Measurements from ENCODE around the gene ZNF536.

The ZNF536 gene

DNA sequence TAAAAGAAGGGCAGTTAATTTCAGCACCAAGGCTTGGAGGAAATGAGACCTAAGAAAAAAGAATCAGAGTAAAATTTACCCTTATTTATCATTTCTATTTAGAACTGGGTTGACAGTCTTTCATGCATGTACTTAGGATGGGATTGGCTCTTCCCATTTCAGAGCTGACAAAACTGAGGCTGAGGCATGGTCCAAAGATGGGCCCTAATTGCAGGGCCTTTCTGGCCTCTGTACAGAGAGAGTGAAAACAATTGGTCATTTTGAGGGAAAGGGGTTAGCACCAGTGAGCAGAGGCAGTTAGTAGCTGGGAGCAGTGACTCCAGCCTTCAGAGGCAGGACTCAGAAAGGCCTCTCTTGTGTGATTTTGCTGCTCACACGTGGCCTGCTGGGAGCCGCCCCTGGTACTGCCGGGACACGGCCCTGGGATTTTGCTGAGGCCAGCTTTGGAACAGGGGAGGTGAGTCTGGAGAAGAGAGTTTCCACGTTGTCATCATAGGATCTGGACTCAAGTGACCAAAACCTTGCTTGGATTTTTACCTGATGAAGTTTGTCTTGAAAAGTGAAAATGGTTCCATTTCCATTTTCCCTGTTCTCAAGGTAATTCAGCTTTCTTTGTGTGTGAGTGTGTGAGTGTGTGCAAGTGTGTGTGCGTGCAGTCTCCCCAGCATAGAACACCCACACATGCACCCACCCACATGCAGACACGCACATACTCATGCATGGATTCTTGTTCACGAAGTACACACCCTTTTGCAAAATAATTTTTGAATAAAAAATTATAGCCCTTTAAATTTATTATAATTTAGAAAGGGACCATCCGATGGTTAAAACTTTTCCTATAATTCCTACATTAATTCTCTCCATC is at the start of gene ZNF536:
TSS of gene ZNF536 (plus strand) at position 425 of the 865 bp plus-strand sequence. CDS start 71,179 bp downstream, outside the sequence.
- DNase-seq: no peak

- no peak for DNase-seq
Observed at GRCh38 chr19:30322641-30323320, 49.4 kb upstream of the ZNF536 start.

DNA sequence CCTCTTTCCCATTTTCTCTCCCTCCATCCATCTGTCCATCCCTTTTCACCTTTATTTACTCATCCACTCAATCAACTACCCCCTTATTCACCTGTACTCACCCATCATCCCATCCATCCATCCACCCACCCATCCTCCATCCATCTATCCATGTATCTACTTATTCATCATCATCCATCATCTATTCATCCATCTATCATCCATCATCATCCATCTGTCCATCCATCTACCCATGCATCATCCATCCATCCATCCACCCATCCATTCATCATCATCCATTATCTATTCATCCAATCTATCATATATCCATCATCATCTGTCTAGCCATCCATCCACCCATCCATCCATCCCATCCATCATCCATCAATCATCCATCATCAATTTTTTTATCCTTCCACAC is 48.3 kb upstream of the ZNF536 start:
- no peak for DNase-seq

DNA sequence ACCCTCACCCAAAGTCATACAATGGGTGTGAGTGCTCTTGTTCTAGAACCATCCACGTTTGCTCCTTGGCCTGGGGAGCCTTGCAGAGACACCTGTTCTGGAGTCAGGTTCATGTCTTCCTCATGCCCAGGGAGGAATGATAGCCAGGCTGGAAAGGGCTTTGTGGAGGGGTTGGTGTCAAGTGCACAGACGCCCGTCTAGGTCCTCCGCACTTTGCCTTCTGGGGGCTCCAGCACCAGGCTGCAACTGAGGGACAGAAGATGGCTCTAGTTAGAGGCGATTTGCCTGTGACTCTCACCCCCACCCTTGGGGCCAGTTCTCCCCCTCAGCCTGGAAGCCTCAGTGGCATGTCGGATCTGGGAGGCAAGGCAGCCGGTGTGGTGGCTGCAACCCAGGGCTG is 47.2 kb upstream of the ZNF536 start:
- no peak for DNase-seq

- DNase-seq: no peak
Observed at GRCh38 chr19:30325676-30326392, 46.4 kb upstream of the ZNF536 start.

- no peak for DNase-seq
Observed at GRCh38 chr19:30326393-30326710, 45.8 kb upstream of the ZNF536 start.

DNA sequence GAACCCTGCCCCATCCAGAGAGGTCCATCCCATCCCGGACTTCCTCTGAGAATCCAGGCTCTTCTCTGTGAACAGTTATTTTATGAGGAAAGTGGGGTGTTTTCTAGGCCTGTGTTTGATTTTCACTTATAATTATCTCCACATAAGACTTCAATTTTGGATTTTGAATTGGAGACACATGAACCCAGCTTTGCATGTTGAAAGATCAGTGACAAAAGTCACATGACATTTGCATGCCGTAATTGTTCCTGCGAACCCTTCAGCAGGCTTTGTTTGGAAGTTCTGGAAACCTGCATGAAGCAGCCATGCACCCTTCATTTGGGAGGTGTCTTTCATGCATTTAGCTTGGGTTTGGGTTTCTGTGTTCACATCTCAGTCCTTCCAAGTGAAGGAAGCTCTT is 44.9 kb upstream of the ZNF536 start:
- DNase-seq: no peak

- DNase-seq: no peak
Observed at GRCh38 chr19:30328096-30328495, 44.1 kb upstream of the ZNF536 start.

DNA sequence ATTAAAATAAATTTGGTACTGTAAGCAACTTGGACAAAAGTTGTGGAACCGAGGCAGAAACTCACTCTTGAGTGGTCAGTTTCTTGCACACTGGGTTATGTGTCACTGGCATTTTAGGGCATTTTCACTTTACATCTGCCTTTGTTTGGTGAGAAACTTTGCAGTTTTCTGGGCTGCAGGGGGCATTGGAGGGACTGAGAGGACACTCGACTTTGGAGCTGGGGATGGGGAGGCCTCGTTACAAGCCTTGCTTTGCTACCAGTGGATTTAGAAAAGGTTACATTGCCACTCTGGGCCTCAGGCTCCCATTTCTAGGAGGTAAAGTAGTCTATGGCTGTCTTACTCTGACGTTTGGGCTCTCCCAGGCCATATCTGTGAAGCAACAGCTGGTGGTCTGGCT is 41.9 kb upstream of the ZNF536 start:
- no peak for DNase-seq

DNA sequence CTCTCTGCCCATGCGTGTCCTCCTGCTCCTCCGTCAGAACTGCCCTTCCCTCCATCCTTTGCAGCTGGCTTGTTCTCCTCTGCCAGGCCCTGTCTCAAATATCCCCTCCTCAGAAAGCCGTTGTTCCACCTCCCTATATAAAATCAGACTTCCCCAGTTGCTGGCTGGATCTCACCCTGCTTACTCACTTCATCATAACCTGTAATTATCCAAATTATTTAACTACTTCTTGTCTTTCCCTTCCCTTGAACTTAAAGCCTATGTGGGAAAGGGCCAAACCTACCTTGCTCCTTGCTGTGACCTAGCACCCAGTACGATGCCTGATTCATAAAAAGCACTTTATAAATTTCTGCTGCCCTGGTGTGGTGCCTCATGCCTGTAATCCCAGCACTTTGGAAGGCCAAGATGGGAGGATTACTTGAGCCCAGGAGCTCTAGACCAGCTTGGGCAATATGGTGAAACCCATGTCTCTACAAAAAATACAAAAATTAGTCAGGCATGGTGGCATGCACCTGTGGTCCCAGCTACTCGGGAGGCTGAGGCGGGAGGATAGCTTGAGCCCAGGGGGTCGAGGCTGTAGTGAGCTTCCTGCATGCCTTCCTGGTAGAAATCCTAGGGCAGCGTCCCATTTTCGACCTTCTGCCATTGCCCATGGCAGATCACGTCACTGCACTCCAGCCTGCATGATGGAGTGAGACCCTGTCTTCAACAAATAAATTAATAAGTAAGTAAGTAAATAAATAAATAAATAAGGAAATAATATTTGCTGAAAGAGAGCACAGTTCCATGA is 39.5 kb upstream of the ZNF536 start:
- no peak for DNase-seq

DNA sequence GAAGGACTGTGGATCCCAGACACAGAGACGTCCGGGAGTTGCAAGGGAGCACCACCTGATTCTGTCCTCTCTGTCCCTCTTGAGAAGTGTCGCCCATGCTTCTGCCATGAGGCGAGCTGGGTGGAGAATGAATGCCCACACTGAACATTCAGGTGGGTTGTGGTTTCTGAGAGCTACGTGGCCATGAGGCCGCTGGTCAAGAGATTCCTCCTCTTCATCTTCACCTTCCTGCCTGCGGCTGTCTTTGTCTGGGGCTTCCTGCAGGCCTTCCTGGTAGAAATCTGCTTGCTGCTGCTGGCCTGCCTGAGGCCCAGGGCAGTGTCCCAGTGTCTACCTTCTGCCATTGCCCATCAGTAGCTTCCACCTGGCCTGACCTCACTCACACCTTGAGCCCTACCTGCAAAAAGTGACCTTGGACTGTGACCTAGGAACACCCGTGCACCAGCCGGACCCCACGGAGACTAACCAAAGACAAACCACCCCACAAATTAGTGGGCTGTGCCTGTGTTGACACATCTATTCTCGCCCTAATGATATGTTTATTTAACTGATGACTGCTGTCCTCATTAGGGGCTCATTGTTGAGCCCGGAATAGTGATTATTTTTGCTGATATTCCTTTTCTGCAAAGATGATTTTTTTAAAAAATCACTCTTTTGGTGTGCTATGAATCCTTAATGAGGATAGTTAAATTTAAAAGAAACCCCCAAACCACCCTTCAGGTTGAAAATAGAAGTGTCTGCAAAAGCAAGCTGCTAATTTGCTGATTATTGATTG is 38.7 kb upstream of the ZNF536 start:
- no peak for DNase-seq

DNA sequence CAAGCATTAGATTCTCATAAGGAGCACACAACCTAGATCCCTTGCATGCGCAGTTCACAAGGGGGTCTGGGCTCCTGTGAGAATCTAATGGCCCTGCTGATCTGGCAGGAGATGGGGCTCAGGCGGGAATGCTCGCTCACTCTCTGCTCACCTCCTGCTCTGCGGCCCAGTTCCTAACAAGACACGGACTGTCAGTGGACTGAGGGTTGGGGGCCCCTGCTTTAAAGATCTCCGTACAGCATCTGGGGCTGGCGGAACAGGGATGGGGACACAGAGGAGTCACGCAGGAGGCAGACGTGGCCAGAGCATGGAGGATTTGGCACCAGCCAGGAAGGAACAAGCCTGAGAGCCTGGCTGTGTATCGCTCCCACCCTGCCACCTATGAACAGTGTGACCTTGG is 37.3 kb upstream of the ZNF536 start:
- DNase-seq: no peak

DNA sequence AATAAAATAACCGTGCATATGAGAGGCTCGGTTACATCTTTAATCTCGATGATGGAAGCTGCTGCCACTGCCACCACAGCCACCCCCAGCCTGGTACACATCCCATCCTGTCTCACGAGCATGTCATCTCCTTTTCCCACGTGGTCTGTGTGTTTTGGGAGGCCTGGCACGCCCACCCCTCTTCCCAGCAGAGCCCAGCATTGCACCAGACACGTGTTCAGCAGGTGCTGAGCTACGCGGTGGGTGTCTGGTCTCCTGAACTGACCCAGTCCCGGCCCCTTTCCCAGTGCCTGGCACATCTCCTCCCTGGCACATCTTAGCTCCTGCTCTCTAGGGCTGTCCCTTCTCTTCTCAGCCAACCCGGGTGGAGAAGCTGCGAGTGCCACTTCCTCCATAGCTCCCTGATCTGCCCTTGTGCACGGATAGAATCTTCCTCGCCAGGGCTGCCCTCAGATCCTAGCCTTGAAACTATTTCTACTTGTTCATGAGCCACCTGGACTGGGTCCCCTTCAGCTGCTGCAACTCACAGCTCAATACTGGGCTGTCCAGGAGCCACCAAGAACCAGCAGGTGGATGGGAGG is 36.8 kb upstream of the ZNF536 start:
- DNase-seq: no peak

DNA sequence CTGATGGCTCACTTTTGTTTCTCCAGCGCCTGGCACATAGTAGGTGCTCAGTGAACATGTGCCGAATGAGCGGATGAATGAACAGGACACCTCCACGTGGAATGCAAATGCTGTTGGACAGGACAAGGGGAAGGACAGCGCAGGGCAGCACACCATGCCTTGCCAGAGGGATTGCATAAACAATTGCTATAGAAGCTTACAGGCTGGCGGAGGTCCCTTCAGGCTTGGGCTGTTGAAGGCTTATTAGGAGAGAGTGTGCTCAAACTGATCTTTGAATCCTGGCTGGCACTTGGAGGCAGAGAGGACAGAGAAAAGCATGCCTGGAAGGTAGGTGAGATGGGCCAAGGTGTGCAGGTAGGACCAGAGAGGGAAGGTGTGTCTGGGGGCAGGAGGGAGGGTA is 35.9 kb upstream of the ZNF536 start:
- DNase-seq: no peak

DNA sequence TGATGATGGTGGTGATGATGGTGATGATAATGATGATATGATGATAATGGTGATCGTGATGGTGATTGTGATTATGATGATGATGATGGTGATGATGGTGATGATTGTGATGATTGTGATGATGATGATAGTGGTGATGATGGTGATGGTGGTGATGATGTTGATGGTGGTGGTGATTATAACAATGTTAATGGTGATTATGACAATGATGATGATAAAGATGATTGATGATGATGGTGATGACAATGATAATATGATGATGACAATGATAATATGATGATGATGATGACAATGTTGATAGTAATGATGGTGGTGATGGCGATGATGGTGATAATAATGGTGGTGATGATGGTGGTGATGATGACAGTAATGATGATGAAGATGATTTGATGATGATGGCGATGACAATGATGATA is 34.1 kb upstream of the ZNF536 start:
- DNase-seq: no peak

GRCh38 chr19:30338878-30339623 is 33.1 kb upstream of the ZNF536 start:
- DNase-seq: no peak

- DNase-seq: no peak
Observed at GRCh38 chr19:30339624-30340525, 32.3 kb upstream of the ZNF536 start.

GRCh38 chr19:30340771-30341561 is 31.2 kb upstream of the ZNF536 start:
- DNase-seq: no peak

GRCh38 chr19:30341611-30342201 is 30.5 kb upstream of the ZNF536 start:
- no peak for DNase-seq
